Gastroesophageal sphincter (tissue), 4 donors: ENCODE results near the gene FOXN3. TPM values are rescaled to one million over a fixed set of nuclear protein-coding genes. Genes with fewer than 3 reads are reported as not detected.
A peak's percentile ranks its signal among the peaks of the same experiment; 100 is the strongest.

ENCODE experiments used
- ATAC-seq: fragments of 150-250 bp; one replicate; pipeline ENCODE4 v1.9.1; 2016; ENCODE audit warnings: mild to moderate bottlenecking, moderate library complexity
- H3K27ac ChIP-seq, 4 donors: fragments of 200-600 bp; sonication (generic) in 3 of 4; 1 replicate in 3 of 4; 2 replicates in 1 of 4; pipeline ENCODE4 v1.5.1; 2016 to 2019
- H3K27me3 ChIP-seq: fragments of 200-600 bp; sonication (generic); one replicate; pipeline ENCODE4 v1.5.1; 2019
- H3K36me3 ChIP-seq, 2 donors: fragments of 200-600 bp; sonication (generic); one replicate each; pipeline ENCODE4 v1.5.1; 2019; ENCODE audit warnings: control low read depth in 1 of 2
- H3K4me1 ChIP-seq, 3 donors: fragments of 200-600 bp; sonication (generic); 1 replicate in 2 of 3; 2 replicates in 1 of 3; pipeline ENCODE4 v1.5.1; 2016 to 2019; ENCODE audit warnings: control low read depth in 2 of 3
- H3K4me3 ChIP-seq, 2 donors: fragments of 200-600 bp; sonication (generic); one replicate each; pipeline ENCODE4 v1.5.1; 2019; ENCODE audit warnings: mild to moderate bottlenecking in 1 of 2, moderate library complexity in 1 of 2
- H3K9me3 ChIP-seq, 3 donors: fragments of 200-600 bp; sonication (generic); one replicate each; pipeline ENCODE4 v1.5.1; 2017 to 2019; ENCODE audit warnings: control low read depth in 2 of 3
- EP300 ChIP-seq: sonication (generic); formaldehyde crosslinking; IDR thresholded peaks from one replicate; pipeline ENCODE4 v1.6.1; 2017; ENCODE audit warnings: antibody characterized with exemption, mild to moderate bottlenecking
- POLR2A ChIP-seq, 2 donors: fragments of 450-650 bp; IDR thresholded peaks; one replicate each; pipeline ENCODE4 v1.6.1; 2017; ENCODE audit warnings: antibody characterized with exemption in 2 of 2, mild to moderate bottlenecking in 2 of 2, moderate library complexity in 1 of 2
- POLR2AphosphoS5 ChIP-seq: sonication (generic); formaldehyde crosslinking; IDR thresholded peaks from one replicate; pipeline ENCODE4 v1.6.1; 2017; ENCODE audit warnings: antibody characterized with exemption
- WGBS, 2 donors: methylation state at CpG; one replicate each; pipeline ENCODE4 v1.1.5; 2018; ENCODE audit warnings: low coverage in 1 of 2; 5-methylcytosine and 5-hydroxymethylcytosine counted together
- total RNA-seq, 4 donors: library from RNA; depleted of rRNA; stranded (reverse); fragments of >200 nt; gene quantifications; one replicate each; pipeline ENCODE4 v1.1.0, GENCODE V29; 2016
- TF ChIP-seq, protein P1 (sequence below), 4 experiments: fragments of 200-600 bp in 2 of 4; fragments of 450-650 bp in 2 of 4; sonication (generic) in 1 of 4; IDR thresholded peaks; one replicate each; pipeline ENCODE4 v1.5.1; 2017 to 2019; ENCODE audit warnings: antibody characterized with exemption in 4 of 4, mild to moderate bottlenecking in 2 of 4, moderate library complexity in 2 of 4

The FOXN3 gene
- 100 to 1,000 TPM; 116 to 172 (median 136) TPM for total RNA-seq

- peak; percentile 84 for ATAC-seq
- Histone ChIP-seq H3K27ac (peak within 1 kb of the TSS; percentile 94 to 99 (median 98)), H3K4me3 (peak within 1 kb of the TSS; percentile 78 to 96), H3K27me3 (no peaks in the 10 kb centered on the region), H3K4me1 (peaks cover 3 to 51% (median 3%) of the 10 kb centered on the region in 3 donors), H3K36me3 (peaks cover 0 to 2% of the 10 kb centered on the region in 2 donors), H3K9me3 (no peaks in the 10 kb centered on the region)
- no peak for TF ChIP-seq EP300
- TF ChIP-seq, protein P1, sequence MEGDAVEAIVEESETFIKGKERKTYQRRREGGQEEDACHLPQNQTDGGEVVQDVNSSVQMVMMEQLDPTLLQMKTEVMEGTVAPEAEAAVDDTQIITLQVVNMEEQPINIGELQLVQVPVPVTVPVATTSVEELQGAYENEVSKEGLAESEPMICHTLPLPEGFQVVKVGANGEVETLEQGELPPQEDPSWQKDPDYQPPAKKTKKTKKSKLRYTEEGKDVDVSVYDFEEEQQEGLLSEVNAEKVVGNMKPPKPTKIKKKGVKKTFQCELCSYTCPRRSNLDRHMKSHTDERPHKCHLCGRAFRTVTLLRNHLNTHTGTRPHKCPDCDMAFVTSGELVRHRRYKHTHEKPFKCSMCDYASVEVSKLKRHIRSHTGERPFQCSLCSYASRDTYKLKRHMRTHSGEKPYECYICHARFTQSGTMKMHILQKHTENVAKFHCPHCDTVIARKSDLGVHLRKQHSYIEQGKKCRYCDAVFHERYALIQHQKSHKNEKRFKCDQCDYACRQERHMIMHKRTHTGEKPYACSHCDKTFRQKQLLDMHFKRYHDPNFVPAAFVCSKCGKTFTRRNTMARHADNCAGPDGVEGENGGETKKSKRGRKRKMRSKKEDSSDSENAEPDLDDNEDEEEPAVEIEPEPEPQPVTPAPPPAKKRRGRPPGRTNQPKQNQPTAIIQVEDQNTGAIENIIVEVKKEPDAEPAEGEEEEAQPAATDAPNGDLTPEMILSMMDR (IDR thresholded peaks at IDR 0.05): peak in 1 of 4 experiments; percentile 22
- TF ChIP-seq POLR2A (IDR thresholded peaks at IDR 0.05): peak; percentile 46 to 47
- TF ChIP-seq POLR2AphosphoS5: peak; percentile 62
- no CpG with 5 or more reads among the region's 54 CpGs for WGBS, 2 donors
These were observed at the start of gene FOXN3 for GRCh38 chr14:89417091-89417464. Gene FOXN3 (minus strand): TSS chr14:89417233. CDS start chr14:89412476, 4,757 bp downstream.

DNA sequence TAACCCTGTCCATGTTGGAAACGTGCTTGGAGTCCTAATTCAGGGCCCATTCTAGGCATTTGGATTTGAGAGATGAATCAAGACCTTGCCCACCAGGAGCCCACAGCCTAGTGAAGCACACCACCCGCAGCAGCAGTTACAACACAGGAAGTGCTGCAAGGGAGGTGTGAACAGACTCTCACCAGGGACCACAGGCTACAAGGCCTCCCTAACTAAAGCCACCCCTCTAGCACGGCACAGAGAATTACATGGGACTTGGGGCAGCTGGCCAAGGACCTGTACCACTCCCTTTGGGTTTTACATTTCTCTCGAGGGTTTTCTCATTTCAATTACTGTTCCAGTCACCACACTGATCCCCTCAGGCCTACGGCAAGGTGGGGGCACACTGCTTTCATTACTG, 49.5 kb upstream of the FOXN3 start:
- 84% methylated on average over 4 of the region's 5 CpGs; no CpG with 5 or more reads in 1 of the 2 donors for WGBS, 2 donors
- no peaks in the 10 kb centered on the region for H3K36me3 ChIP-seq

GRCh38 chr14:89465876-89466275, 48.8 kb upstream of the FOXN3 start:
- WGBS, 2 donors: 68 to 70% methylated on average over 5 of the region's 5 CpGs
- H3K4me3 ChIP-seq: no peak overlapping the region
- H3K4me1 ChIP-seq: peaks cover 0 to 12% (median 4%) of the 10 kb centered on the region in 3 donors
- no peak overlapping the region for H3K27ac ChIP-seq
- H3K36me3 ChIP-seq: no peaks in the 10 kb centered on the region
- no peak for ATAC-seq
- TF ChIP-seq POLR2AphosphoS5 (no peak), POLR2A (IDR thresholded peaks at IDR 0.05) (no peak), EP300 (no peak)
- TF ChIP-seq, protein P1 (IDR thresholded peaks at IDR 0.05): no peak
- H3K9me3 ChIP-seq: no peaks in the 10 kb centered on the region
- no peaks in the 10 kb centered on the region for H3K27me3 ChIP-seq

More for the DNA sequence above, 49.5 kb upstream of the FOXN3 start:
- H3K27ac ChIP-seq: no peak overlapping the region
- no peak for ATAC-seq
- H3K4me3 ChIP-seq: no peak overlapping the region
- peaks cover 0 to 16% (median 5%) of the 10 kb centered on the region in 3 donors for H3K4me1 ChIP-seq
- no peak for TF ChIP-seq POLR2AphosphoS5
- TF ChIP-seq EP300: no peak
- H3K27me3 ChIP-seq: no peaks in the 10 kb centered on the region
- no peaks in the 10 kb centered on the region for H3K9me3 ChIP-seq

GRCh38 chr14:89461256-89461655, 44.2 kb upstream of the FOXN3 start:
- 97 to 100% methylated on average over 1 to 3 of the region's 3 CpGs for WGBS, 2 donors
- no peaks in the 10 kb centered on the region for H3K9me3 ChIP-seq
- no peak overlapping the region for H3K4me3 ChIP-seq
- H3K36me3 ChIP-seq: no peaks in the 10 kb centered on the region
- no peaks in the 10 kb centered on the region for H3K4me1 ChIP-seq
- H3K27me3 ChIP-seq: no peaks in the 10 kb centered on the region
- TF ChIP-seq, protein P1 (IDR thresholded peaks at IDR 0.05): no peak
- TF ChIP-seq POLR2A (IDR thresholded peaks at IDR 0.05) (no peak), EP300 (no peak), POLR2AphosphoS5 (no peak)
- H3K27ac ChIP-seq: no peak overlapping the region
- no peak for ATAC-seq

DNA sequence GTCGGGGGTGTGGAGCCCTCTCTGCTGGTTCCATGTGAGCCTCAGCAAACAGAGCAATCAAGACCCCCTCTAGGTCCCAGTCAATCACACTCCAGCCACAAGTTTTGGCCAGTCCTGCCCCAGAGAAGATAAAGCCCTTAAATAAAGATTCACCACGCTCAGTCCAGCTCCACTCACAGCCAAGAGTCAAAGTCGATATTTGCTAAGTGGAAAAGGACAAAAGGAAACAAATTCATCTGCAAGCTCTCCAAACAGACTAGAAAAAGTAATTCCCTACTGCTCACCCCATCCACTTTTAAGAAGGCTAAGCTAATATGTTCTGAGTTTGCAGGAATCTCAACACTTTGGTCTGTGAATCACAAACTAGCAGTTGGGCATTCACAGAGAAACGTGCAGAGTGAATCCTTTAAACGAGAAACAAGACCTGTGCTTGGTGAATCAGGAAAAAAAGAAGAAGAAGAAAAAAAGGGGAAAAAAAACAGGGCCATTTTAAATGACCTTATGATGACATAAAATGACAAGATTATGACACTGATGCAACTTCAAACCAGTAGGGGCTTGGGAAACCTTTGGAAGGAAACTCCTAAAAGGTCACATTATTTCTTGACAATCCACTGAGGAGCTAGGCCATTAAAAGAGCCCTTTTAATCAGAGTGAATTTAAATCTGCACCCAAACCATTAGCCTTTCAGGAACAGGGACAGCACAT, 41.8 kb upstream of the FOXN3 start:
- Histone ChIP-seq H3K4me1 (no peaks in the 10 kb centered on the region), H3K27me3 (no peaks in the 10 kb centered on the region), H3K27ac (no peak overlapping the region), H3K36me3 (no peaks in the 10 kb centered on the region), H3K4me3 (no peak overlapping the region), H3K9me3 (no peaks in the 10 kb centered on the region)
- WGBS, 2 donors: 69 to 91% methylated on average over 2 to 4 of the region's 5 CpGs
- ATAC-seq: no peak
- no peak for TF ChIP-seq POLR2A (IDR thresholded peaks at IDR 0.05)
- TF ChIP-seq, protein P1 (IDR thresholded peaks at IDR 0.05): no peak
- TF ChIP-seq POLR2AphosphoS5: no peak
- TF ChIP-seq EP300: no peak
